CD4-positive, alpha-beta T cell treated with Interferon alpha-2 for 1 hour (primary cell): Measurements from ENCODE around the gene SH3BGRL3.
A peak's percentile ranks its signal among the peaks of the same experiment; 100 is the strongest.
"Not testable (repeated sequence)": the region's sequence is repeated elsewhere in the genome, so short reads cannot be mapped to it uniquely, and the experiment has no call there.

Experiments
- DNase-seq, 2 donors: peaks; one replicate each; pipeline ENCODE4 v3.0.0-alpha.2; 2020 to 2022

Gene SH3BGRL3

DNA sequence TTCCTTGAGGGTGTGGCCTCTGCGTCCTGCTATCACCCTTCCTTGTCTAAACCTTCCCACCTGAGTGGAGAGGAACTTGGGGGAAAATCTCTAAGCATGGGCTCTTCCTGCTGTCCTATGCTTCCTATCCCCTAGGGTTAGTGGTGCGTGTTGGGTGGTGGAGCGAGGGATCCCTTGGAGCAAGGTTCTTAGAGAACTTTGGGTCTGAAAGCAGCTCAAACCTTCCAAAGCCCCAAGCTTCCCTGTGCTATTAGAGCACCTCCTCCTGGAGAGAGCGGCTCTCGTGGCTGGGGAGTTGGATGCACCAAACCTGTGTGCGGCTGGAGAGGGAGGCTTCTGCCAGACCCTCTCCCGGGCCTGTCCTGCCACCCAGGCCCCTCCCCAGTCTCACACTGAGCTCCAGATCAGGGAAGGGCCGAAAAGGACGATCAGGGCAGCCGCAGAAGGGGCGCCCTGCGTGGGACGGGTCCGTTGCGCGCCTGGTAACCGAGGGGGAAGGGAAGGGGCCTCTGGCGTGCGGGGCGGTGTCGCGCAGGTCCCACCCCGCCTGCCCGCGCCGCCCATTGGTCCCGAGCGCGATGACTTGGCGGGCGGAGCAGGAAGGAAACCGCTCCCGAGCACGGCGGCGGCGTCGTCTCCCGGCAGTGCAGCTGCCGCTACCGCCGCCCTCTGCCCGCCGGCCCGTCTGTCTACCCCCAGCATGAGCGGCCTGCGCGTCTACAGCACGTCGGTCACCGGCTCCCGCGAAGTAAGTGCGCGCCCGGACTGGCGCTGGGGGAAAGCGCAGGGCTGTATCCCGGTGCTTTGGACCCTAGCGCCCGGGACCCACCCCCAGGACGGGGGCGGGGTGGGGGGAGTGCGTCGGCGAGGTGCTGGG is at the start of gene SH3BGRL3:
Gene SH3BGRL3, plus strand, starts transcription at position 631 of the 877 bp plus-strand sequence. Its CDS starts 70 bp downstream, at position 701.
- DNase-seq = peak; percentile 78 to 86

DNA sequence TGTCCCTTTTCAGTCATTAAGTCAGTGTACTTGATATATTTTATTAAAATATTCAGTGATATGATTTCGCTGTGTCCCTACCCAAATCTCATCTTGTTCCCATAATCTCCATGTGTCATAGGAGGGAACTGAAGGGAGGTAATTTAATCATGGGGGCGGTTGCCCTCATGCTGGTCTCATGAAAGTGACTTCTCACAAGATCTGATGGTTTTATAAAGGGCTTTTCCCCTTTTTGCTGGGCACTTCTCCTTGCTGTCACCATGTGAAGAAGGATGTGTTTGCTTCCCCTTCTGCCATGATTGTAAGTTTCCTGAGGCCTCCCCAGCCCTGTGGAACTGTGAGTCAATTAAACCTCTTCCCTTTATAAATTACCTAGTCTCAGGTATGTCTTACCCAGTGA is 49.2 kb upstream of the SH3BGRL3 start:
- not testable (repeated sequence) for DNase-seq

DNA sequence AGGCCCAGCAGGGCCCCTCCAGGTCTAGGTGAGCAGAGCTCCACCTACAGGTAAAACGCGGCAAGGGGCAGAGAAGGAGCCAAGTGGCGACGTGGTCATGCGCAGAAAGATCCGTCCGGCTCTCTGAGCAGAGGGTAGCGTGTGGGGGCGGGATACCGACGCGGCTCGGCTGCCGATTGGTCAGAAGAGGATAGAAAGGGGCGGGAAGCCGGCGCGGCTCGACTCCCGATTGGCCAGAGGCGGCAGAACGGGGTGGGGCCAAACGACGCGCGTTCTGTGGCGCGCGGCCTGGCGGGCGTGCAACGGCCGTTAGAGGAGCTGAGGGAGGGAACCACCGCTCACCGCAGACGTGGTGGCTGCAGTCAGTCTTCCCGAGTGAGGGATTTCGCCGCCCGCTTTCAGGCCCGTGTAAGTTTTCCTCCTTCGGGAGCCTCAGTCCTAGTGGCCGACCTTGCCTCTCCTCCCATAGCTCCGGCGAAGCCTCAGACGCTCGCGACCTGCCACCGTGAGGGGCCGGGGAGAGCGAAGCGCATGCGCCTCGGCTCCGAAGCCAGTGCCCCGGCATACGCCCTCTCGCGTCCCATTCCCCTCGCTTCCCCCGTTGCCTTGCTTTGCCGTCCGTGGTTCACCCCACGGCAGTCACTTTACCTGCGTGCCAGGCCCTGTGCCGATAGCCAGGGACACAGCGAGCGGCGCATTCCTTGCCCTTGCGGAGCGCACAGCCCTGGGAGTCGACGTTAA is 45.8 kb upstream of the SH3BGRL3 start, which contains the start of gene CEP85:
Gene CEP85, plus strand, starts transcription at position 298 of the 741 bp plus-strand sequence. CDS start 5,584 bp downstream, outside the sequence.
- peak; percentile 98 to 99 for DNase-seq

DNA sequence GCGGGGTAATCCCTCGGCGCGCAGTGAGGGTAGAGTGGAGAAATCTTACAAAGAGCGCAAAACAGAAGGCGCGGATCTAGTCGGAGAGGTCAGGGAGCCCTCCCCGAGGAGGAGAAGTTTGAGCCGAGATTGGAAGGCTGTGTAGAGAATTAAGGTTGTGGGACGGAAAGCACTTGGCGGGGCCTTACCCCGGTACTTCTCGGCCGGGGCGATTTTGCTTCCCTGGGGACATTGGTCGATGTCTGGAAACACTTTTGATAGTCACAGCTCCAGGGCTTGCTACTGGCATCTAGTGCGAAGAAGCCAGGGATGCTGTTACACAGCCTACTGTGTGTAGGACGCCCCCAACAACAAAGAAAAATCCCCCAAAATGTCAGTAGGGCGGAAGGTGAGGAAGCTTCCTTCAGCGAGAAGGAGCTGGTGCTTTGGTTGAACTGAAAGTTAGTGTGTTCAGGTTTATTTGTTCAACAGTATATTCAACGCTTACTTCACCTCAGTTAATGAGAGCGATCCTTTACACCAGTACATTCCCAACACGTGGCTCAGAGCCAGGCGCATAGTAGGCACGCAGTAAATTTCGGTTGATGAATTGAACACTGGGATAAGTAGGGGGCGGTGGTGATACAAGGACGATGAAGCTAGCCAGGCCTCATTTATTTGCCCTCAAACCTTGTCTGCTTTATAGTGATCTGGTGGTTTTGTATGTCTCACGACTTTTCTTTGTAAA is 45.1 kb upstream of the SH3BGRL3 start:
- DNase-seq = peak in 1 of 2 donors; percentile 37

- no peak for DNase-seq
These were observed 42.5 kb upstream of the SH3BGRL3 start for GRCh38 chr1:26237230-26237966.

GRCh38 chr1:26239936-26240335 is 40.0 kb upstream of the SH3BGRL3 start:
- no peak for DNase-seq

GRCh38 chr1:26252718-26253117 is 27.2 kb upstream of the SH3BGRL3 start:
- DNase-seq = no peak

DNA sequence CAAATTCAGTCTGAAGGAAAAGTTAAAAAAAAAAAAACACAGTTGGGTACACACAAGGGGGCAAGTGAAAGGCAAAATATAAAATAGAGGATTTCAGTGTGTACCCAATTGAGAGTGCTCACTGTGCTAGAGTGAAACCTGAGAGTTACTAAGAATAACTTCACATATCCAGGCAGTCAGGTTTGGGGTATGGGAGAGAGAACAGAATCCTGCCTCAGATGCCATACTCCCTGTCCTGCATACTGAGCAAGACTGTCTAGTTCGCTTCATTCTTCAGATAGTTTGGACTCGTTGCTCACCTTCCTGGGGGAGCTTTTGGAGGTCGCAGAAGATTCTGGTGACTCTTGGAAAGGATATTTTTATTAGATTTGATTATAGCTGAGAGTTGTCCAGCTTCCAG is 25.5 kb upstream of the SH3BGRL3 start:
- no peak for DNase-seq

DNA sequence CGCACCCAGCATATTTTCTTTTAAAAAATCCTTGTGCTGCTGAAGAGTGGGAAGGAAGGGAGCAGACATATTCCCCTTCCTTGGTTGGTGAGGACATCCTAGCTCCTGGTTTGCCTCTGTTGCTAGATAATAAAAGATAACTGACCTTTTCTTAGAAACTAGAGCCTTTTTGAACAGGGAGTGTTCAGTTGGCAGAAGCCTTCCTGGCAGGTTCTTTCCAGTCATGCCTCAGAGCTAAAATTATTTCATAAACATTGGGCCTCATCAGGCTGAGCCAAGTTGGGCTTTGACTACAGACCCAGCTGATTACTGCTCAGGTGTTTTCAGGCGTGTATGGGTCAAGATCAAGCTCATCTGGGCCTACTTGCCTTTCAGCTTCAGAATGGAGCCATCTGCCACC is 22.7 kb upstream of the SH3BGRL3 start:
- no peak for DNase-seq

DNA sequence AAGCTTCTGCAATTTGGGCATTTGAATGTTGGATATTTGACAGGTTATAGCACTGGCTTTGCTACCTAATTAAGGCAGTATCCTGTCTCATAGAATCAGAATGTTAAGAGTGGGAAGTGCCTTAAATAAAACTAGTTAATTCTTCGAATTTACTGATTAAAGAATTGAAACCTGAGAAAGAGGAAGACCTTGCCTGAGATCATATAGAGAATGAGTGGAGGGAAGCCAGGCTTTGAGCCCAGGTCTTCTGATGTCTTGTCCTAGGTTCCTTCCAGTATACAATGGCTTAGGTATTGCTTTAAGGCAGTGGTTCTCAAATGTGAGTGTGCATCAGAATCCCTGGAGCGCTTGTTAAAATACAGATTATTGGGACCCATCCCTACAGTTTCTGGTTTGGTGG is 20.9 kb upstream of the SH3BGRL3 start:
- DNase-seq = no peak

DNA sequence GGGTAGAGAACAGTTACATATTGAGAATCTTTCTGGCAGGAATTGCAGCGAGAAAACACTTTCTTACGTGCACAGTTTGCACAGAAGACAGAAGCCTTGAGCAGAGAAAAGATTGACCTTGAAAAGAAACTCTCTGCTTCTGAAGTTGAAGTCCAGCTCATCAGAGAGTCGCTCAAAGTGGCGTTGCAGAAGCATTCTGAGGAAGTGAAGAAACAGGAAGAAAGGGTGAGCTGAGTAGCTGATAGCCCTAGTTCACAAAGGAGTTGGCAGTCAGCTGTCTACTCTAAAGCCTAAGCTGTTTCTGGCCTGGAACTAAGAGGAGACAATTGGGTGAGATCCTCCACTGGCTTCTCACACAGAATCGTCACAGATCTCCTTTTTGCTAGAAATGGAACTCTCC is 20.3 kb upstream of the SH3BGRL3 start:
- DNase-seq = no peak

DNA sequence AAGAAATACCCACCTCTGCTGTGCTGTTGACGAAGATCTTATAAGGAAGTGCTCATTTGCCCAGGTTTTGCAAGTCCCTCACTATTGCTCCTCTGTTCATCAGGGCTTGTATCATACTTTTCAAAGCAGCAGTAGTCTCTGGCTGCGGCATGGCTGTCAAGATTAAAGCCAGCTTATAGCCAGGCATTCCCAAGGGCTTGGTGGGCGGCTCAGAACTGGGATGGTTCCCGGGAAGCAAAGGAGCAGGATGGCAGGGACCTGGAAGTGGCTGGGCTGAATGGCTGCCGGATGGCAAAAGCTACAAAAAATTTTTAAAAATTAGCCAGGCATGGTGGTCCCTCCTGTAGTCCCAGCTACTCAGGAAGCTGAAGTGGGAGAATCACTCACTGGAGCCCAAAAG is 16.7 kb upstream of the SH3BGRL3 start:
- no peak for DNase-seq

- DNase-seq = no peak
These were observed 14.5 kb upstream of the SH3BGRL3 start for GRCh38 chr1:26265405-26265804.

- DNase-seq = no peak
These were observed 11.3 kb upstream of the SH3BGRL3 start for GRCh38 chr1:26268290-26269197.

DNA sequence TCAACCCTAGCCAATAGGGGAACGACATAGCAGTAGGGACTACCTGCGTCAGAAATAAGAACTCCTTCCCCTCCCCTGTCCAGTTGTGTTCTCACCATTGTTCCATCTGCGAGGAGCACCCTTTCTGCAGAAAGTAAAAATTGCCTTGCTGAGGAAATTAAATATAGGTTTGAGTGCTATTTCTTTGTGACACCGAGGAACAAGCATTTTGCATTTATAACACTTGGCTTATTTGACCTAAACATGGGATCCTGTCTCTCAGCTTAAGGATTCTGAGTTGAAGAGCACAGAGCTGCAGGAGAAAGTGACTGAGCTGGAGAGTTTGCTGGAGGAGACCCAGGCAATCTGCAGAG is 10.7 kb upstream of the SH3BGRL3 start:
- DNase-seq = no peak

DNA sequence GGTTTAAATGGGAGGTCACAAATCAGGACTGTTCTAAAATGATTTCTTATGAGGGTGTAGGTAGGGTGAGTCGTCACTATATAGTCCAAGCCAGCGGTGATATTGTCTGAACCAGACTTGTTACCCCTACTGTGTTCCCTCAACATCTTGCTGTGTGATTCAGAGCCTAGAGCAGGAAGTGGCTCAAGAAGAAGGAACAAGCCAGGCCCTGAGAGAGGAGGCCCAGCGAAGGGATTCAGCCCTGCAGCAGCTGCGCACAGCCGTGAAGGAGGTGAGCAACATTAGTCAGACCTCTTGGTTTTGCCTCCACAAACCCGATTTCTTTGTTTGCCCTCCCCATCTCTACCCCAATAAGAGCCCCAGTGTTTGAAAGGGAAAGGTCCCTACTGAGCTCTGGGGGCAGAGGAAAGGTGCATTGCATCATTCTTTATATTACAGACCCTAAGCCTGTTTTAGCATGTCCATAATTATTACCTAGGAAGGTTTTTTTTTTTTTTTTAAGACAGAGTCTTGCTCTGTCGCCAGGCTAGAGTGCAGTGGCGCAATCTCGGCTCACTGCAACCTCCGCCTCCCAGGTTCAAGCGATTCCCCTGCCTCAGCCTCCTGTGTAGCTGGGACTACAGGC is 5.0 kb upstream of the SH3BGRL3 start:
- DNase-seq = peak in 1 of 2 donors; percentile 54

DNA sequence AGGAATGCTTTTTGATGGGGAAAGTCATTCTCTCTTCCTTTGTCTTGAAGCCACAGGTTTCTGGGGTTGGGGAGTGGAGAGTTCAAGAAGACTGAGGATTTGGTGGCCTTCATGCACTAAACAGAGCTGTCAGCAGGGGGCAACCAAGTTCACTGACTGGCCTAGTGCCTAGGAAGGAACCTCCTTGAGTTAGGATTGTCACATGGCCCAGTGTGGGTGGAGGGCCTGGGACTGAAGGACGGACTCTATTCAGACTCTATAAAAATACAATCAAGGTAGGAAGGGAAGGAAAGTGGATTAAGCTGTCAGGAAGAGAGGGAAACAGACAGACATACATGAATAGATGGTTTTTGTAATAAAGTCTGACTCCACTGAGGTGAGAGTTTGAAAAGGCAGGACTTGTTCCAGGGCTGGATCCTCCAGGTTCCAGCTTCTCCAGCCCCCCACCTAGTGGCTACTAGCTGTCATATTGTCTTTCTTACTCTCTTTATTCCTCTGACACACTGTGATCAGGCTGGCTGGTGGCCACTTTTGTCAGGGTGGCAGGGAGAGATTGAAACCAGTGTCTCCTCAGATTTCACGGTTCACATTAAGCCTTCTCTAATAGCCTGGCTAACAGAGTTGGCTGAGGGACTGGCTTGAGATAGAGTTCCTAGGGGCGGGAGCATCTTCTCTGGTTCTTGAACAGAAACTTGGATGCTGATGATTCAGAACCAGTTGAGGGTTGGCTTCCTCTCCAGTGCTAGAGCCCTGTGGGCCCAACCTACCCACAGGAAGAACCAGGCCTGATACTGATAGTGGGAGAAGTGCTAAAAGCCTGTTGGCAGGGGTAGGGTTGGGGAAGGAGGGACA is 4.1 kb upstream of the SH3BGRL3 start:
- peak; percentile 77 to 82 for DNase-seq

- DNase-seq = no peak
These were observed 3.5 kb upstream of the SH3BGRL3 start for GRCh38 chr1:26276432-26276838.

- DNase-seq = no peak
These were observed 2.6 kb upstream of the SH3BGRL3 start for GRCh38 chr1:26277261-26277661.

GRCh38 chr1:26277719-26278118 is 2.2 kb upstream of the SH3BGRL3 start:
- no peak for DNase-seq
